ENCODE data around the gene SCARF2. TPM values are rescaled to one million over a fixed set of nuclear protein-coding genes. Genes with fewer than 3 reads are reported as not detected.
A peak's percentile ranks its signal among the peaks of the same experiment; 100 is the strongest.
"Not testable (repeated sequence)": the region's sequence is repeated elsewhere in the genome, so short reads cannot be mapped to it uniquely, and the experiment has no call there.

The SCARF2 gene
- total RNA-seq, 6 donors from 2014 or later = 10.1 to 36.7 (median 16.1) TPM

DNA sequence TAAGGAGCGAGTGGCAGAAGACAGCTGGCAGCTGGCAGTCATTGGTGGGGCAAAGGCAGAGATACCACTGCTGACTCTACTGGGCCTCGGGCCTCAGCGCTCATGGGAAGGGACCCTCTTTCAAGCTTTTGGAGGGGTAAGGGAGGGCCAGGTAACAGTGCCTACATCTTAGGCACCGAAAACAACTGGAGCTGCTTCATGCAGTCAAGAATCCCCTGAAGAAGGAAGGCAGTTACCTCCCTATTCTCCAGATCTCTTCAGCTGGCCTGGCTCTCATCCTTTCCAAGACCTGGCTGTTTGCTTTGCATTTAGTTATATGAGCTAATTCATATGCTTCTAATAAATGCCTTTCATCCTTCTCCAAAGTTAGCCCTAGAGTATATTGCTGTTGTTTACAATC lies 59.5 kb downstream of the SCARF2 start:
- no peaks in the 10 kb centered on the region for H3K4me1 ChIP-seq
- no peak overlapping the region for H3K27ac ChIP-seq
- H3K27me3 ChIP-seq = no peaks in the 10 kb centered on the region
- DNase-seq (no peak), ATAC-seq (ENCODE audit: low FRiP score in 2 of 2) (no peak)
- TF ChIP-seq EP300 (IDR thresholded peaks at IDR 0.05) (no peak), POLR2A (IDR thresholded peaks at IDR 0.05) (no peak), POLR2AphosphoS5 (IDR thresholded peaks at IDR 0.05) (no peak)
- TF ChIP-seq, protein P1, sequence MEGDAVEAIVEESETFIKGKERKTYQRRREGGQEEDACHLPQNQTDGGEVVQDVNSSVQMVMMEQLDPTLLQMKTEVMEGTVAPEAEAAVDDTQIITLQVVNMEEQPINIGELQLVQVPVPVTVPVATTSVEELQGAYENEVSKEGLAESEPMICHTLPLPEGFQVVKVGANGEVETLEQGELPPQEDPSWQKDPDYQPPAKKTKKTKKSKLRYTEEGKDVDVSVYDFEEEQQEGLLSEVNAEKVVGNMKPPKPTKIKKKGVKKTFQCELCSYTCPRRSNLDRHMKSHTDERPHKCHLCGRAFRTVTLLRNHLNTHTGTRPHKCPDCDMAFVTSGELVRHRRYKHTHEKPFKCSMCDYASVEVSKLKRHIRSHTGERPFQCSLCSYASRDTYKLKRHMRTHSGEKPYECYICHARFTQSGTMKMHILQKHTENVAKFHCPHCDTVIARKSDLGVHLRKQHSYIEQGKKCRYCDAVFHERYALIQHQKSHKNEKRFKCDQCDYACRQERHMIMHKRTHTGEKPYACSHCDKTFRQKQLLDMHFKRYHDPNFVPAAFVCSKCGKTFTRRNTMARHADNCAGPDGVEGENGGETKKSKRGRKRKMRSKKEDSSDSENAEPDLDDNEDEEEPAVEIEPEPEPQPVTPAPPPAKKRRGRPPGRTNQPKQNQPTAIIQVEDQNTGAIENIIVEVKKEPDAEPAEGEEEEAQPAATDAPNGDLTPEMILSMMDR (IDR thresholded peaks at IDR 0.05) = no peak
- 80 to 81% methylated on average over 4 of the region's 4 CpGs for WGBS, 2 donors
- no peaks in the 10 kb centered on the region for H3K36me3 ChIP-seq
- no peaks in the 10 kb centered on the region for H3K9me3 ChIP-seq
- H3K4me3 ChIP-seq = no peak overlapping the region

DNA sequence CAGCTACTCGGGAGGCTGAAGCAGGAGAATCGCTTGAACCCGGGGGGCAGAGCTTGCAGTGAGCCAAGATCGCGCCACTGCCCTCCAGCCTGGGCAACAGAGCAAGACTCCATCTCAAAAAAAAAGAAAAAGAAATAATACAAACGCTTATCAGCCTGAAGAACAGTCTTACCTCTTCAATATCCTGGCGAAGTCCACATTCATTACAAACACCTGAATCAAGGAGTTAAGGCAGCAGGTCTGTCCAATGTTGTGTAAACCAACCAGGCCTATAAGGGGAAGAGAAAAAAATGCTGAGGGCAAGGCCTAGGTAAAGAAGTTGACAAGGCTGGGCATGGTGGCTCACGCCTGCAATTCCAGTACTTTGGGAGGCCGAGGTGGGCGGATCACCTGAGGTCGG lies 60.6 kb downstream of the SCARF2 start:
- H3K27ac ChIP-seq; H3K9me3 ChIP-seq; H3K36me3 ChIP-seq; ATAC-seq (ENCODE audit: low FRiP score in 2 of 2); H3K4me1 ChIP-seq; H3K4me3 ChIP-seq; H3K27me3 ChIP-seq: not testable (repeated sequence)
- 93 to 96% methylated on average over 11 of the region's 11 CpGs for WGBS, 2 donors
- DNase-seq = peak in 1 of 2 donors; percentile 13

DNA sequence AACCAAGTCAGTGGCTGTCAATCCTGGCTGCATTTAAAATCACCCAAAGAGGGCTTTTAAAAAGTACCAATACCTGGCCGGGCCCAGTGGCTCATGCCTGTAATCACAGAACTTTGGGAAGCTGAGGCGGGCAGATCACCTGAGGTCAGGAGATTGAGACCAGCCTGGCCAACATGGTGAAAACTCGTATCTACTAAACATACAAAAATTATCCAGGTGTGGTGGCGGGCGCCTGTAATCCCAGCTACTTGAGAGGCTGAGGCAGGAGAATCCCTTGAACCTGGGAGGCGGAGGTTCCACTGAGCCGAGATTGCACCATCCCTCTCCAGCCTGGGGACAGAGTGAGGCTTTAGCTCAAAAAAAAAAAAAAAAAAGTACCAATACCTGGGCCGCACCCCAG lies 61.3 kb downstream of the SCARF2 start:
- not testable (repeated sequence) for H3K4me3 ChIP-seq; H3K36me3 ChIP-seq; H3K4me1 ChIP-seq; DNase-seq; H3K27ac ChIP-seq; H3K9me3 ChIP-seq; ATAC-seq (ENCODE audit: low FRiP score in 2 of 2); H3K27me3 ChIP-seq
- 93 to 95% methylated on average over 8 of the region's 8 CpGs for WGBS, 2 donors

Small RNA genes lying within 50 kb of the gene (small RNA-seq; reads per million reads assigned to genes)
- gene RF00019 = 0 reads per million in 4 donors
- gene RN7SL812P = 0 reads per million in 4 donors
- 0 reads per million in 4 donors for gene RNU6-225P
- 0 reads per million in 4 donors for gene RNY1P9

Other genes with a start within 250 kb of the SCARF2 start
- gene RTN4R, start 169.5 kb downstream of the SCARF2 start, total RNA-seq = 10 to 100 TPM in 2 of 6 donors, 1 to 10 TPM in 4; 2.6 to 13.0 (median 9.0) TPM
- 10 to 100 TPM; 36.7 to 62.2 (median 41.9) TPM for gene DGCR6L, start 117.8 kb downstream of the SCARF2 start, total RNA-seq
- 10 to 100 TPM in 5 of 6 donors, 1 to 10 TPM in 1; 8.9 to 26.2 (median 12.7) TPM for gene ZNF74, start 43.7 kb downstream of the SCARF2 start, total RNA-seq
- 10 to 100 TPM; 17.5 to 48.2 (median 22.7) TPM for gene KLHL22, start 58.0 kb upstream of the SCARF2 start, total RNA-seq
- gene MED15, start 69.8 kb upstream of the SCARF2 start, total RNA-seq = 100 to 1,000 TPM in 4 of 6 donors, 10 to 100 TPM in 2; 64.2 to 170 (median 123) TPM